HEK293T (cell line): ENCODE measurements around the gene OR10V1.
A peak's percentile ranks its signal among the peaks of the same experiment; 100 is the strongest.

Source experiments
- CTBP1 ChIP-seq: fragments of 450-650 bp; IDR thresholded peaks from 2 replicates; pipeline ENCODE4 v1.6.1; 2016; ENCODE audit warnings: borderline replicate concordance
- FOXA1 ChIP-seq: fragments of 450-650 bp; IDR thresholded peaks from 2 replicates; pipeline ENCODE4 v1.6.1; 2016; ENCODE audit warnings: mild to moderate bottlenecking
- FOXK2 ChIP-seq: fragments of 450-650 bp; IDR thresholded peaks from 2 replicates; pipeline ENCODE4 v1.6.1; 2016; ENCODE audit warnings: mild to moderate bottlenecking
- FOXM1 ChIP-seq: fragments of 450-650 bp; IDR thresholded peaks from 2 replicates; pipeline ENCODE4 v1.6.1; 2017; ENCODE audit warnings: mild to moderate bottlenecking, borderline replicate concordance
- L3MBTL2 ChIP-seq: fragments of 450-650 bp; conservative IDR thresholded peaks from 2 replicates; pipeline ENCODE4 v1.6.1; 2016; ENCODE audit warnings: mild to moderate bottlenecking
- LEF1 ChIP-seq: fragments of 450-650 bp; IDR thresholded peaks from 2 replicates; pipeline ENCODE4 v1.6.1; 2017; ENCODE audit warnings: mild to moderate bottlenecking, borderline replicate concordance
- NFRKB ChIP-seq: fragments of 450-650 bp; IDR thresholded peaks from 2 replicates; pipeline ENCODE4 v1.6.1; 2016; ENCODE audit warnings: mild to moderate bottlenecking, moderate library complexity
- SP1 ChIP-seq: fragments of 450-650 bp; IDR thresholded peaks from 2 replicates; pipeline ENCODE4 v1.6.1; 2017
- SUZ12 ChIP-seq: fragments of 450-650 bp; IDR thresholded peaks from 2 replicates; pipeline ENCODE4 v1.6.1; 2016; ENCODE audit warnings: mild to moderate bottlenecking
- TARDBP ChIP-seq: fragments of 450-650 bp; IDR thresholded peaks from 2 replicates; pipeline ENCODE4 v1.6.1; 2016
- ZNF384 ChIP-seq: fragments of 450-650 bp; IDR thresholded peaks from 2 replicates; pipeline ENCODE4 v1.6.1; 2016

DNA sequence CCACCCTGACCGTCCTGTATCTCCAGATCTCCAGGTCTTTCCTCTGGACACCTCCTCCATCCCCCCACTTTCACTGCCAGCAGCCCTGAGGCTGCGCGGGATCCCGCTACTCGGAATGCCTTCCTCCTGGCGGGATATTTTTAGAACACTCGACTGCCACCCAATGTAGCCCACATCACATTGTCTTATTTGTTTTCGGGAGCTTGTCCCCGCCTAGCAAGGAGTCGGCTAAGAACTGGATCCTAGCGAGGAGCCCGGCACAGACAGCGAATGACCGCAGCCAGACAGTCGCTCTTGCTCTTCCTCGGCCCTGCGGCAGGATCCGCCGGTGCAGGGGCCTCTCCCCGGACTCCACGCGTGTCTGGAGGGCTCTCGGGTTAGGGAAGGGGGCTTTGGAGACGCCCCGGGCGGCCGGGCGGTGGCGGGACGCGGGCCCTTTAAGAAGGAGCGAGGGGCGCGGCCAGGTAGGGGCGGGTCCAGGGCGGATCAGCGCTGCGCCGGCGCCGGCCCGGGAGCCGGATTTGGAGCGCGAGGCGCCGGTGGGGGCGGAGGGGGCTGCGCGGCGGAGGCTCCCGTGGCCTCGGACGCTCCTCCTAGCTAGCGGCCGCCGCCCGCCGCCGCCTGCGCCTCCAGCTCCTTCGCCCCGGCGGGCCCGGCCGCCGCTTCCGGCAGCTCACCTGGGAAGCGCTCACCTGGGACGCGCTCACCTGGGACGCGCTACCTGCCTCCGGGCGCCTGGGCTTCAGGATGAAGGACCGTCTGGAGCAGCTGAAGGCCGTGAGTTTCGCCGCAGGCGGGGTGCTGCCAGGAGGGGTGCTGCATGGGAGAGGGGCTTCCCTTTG lies 41.4 kb upstream of the OR10V1 start, which contains the start of gene STX3:
- no peak for TF ChIP-seq NFRKB
- no peak for TF ChIP-seq FOXK2
- no peak for TF ChIP-seq CTBP1
- TF ChIP-seq FOXM1 = peak; percentile 49; the same call in 1 of the 2 replicates
- no peak for TF ChIP-seq L3MBTL2
- TF ChIP-seq ZNF384 = no peak
- TF ChIP-seq SP1 = no peak
- no peak for TF ChIP-seq FOXA1
- TF ChIP-seq SUZ12 = no peak
- no peak for TF ChIP-seq TARDBP
- TF ChIP-seq LEF1 = no peak
